GM12865 (cell line): ENCODE data around the gene ELMO1.
A peak's percentile ranks its signal among the peaks of the same experiment; 100 is the strongest.

Source experiments
- DNase-seq: peaks from one replicate; pipeline ENCODE4 v3.0.0; 2010; ENCODE audit warnings: low read depth
- H3K4me3 ChIP-seq: 2 replicates; pipeline ENCODE4 v1.5.1; 2011; ENCODE audit warnings: mild to moderate bottlenecking, low read depth, low read length, control low read depth
- TF ChIP-seq, protein P1 (sequence below): IDR thresholded peaks from 2 replicates; pipeline ENCODE4 v1.5.1; 2011; ENCODE audit warnings: low read length, control low read depth, low read depth, inconsistent platforms; ENCODE audit not compliant: insufficient read depth; ENCODE audit errors: missing control alignments

The ELMO1 gene

DNA sequence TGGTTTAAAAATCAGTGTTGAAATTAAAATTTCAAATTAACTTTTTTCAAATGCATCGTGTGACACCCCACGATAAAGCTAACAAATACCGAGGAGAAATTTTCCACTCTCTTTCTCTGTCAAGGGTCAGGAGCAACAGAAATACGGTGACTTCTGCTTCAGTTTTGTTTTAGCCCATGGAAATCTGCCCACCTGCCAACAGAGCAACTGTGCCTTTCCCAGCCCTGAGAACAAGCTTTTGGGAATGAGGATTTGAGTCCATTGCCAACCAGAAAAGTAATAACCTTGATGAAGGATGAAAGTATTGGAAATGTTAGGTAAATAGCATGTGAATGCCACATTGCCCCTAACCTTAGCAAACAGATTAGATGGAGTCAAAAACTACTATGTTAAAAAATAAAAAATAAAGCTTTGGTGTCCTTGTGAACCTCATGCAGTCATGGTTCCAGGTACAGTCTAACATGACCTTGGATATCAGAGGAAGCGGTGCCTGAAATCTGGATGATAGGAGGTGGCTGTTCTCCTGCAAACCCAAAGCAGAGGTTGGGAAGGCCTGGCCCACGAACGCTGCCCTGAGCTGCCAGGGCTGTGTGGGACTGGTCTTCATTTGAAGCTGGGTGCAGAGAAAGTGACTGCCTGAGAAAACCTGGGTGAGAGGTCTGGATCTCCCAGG is 296.8 kb downstream of the ELMO1 start:
- DNase-seq = no peak
- H3K4me3 ChIP-seq = no peak overlapping the region
- TF ChIP-seq, protein P1, sequence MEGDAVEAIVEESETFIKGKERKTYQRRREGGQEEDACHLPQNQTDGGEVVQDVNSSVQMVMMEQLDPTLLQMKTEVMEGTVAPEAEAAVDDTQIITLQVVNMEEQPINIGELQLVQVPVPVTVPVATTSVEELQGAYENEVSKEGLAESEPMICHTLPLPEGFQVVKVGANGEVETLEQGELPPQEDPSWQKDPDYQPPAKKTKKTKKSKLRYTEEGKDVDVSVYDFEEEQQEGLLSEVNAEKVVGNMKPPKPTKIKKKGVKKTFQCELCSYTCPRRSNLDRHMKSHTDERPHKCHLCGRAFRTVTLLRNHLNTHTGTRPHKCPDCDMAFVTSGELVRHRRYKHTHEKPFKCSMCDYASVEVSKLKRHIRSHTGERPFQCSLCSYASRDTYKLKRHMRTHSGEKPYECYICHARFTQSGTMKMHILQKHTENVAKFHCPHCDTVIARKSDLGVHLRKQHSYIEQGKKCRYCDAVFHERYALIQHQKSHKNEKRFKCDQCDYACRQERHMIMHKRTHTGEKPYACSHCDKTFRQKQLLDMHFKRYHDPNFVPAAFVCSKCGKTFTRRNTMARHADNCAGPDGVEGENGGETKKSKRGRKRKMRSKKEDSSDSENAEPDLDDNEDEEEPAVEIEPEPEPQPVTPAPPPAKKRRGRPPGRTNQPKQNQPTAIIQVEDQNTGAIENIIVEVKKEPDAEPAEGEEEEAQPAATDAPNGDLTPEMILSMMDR = no peak

DNA sequence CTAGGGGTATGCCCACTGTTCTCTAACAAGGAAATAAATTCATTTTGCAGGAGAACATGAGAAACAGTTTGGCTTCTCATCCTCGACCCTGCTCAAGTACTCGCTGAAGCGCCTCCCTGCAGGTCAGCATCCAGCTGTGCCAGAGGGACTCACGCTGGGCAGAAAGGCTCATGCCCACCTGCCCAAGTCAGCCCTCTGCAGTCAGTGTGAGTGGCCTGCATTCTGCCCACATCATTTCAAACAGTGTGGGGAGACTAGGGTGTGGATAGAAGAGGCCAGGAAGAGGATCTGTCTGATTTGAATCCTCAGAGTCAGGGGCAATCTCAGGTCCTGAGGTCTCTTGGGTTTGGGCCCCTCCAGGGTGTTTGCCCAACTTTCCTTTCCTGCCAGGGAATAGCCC is 297.8 kb downstream of the ELMO1 start:
- no peak overlapping the region for H3K4me3 ChIP-seq
- TF ChIP-seq, protein P1 = no peak
- DNase-seq = no peak

DNA sequence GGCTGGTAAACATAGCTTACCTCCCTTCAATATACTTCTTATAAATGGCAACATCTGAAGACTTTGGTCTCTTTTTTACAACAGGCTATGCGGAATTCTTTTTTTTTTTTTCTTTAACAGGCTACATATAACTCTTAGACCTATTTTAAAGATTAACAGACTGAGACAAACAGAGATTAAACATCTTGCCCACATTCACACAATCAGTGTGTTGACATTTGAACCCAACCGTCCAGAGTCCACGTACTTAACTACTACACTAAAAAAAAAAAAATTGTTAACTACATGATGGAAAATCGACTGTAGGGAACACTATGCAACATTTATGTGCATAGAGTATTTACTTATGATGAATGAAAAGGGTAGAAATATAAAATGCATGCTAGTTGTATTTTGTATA is 298.5 kb downstream of the ELMO1 start:
- TF ChIP-seq, protein P1 = no peak
- H3K4me3 ChIP-seq = no peak overlapping the region
- no peak for DNase-seq

DNA sequence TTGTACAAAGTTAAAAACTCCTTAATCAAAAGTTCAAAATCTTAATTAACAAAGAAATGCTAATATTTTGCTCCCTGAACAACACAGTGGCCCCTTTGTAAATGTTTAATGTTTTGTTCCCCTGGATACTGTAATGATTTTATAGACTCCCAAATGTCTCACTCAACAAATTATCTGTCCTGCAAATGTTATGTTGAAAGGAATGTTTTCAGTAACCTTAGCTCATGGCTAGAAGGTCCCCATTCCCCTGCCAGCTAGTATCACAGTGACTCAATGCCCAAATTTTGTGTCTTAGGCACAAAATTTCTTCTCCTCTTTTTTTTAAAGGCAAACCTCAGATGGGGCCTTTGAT is 298.9 kb downstream of the ELMO1 start:
- DNase-seq = no peak
- TF ChIP-seq, protein P1 = no peak
- H3K4me3 ChIP-seq = no peak overlapping the region

DNA sequence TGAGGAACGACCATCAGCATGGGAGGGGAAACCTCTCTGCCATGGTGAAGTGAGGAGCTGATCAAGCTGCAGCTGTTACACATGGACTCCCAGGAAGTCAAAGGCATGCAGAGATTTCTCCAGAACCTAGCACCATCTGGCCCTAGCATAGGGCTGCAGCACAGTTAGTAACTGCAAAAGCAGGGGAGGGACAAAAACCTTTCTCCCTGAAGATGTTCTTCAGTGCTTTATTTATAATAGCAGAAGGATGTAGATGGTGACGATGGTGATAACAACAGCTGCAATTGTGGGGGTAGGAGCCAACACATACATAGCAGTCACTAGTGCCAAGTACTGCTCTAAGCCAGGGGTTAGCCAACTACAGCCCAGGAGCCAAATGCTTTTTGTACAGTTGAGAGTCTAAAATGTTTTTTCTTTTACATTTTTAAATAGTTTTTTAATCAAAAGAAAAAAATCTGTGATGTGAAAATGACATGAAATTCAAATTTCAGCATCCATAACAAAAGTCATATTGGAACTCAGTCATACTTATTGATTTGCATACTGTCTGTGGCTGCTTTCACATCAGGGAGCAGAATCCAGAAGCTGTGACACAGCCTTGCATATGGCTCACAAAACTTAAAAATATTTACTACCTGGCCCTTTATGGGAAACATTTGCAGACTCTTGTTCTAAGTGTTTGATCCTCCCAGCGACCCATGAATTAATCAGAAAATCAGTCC is 299.5 kb downstream of the ELMO1 start:
- peak; percentile 18 for DNase-seq

DNA sequence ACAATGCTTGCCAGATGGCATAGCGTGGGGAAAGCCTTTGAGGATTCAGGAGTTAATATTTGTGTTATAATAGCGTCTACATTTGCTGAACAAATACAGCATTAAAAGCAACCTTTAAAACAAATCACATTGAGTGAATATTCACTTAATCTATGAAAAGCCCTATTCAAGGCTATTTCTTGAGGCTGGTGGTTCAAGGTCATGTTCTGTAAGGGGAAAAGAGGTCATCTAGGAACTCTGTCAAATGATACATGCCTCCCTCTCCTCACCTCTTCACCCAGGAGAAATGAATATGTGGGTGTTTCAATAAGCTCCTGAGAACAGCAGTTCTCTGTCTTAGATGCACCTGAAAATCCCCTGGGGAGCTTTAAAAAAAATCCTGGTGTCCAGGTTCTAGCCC is 303.0 kb downstream of the ELMO1 start:
- peak; percentile 4 for DNase-seq
- H3K4me3 ChIP-seq = no peak overlapping the region

More for the DNA sequence above, 299.5 kb downstream of the ELMO1 start:
- TF ChIP-seq, protein P1 = no peak
- H3K4me3 ChIP-seq = no peak overlapping the region

More for the DNA sequence above, 303.0 kb downstream of the ELMO1 start:
- TF ChIP-seq, protein P1 = no peak
